ENCODE results near the gene MPP1. TPM values are rescaled to one million over a fixed set of nuclear protein-coding genes. Genes with fewer than 3 reads are reported as not detected.

The MPP1 gene
- total RNA-seq, 2 experiments from 2014 or later, result 1.2 to 3.5 TPM

- H3K4me2 ChIP-seq (ENCODE audit: low read length), result no peak overlapping the region
- no peaks in the 10 kb centered on the region for H3K9me2 ChIP-seq (ENCODE audit: insufficient read depth, low read length)
- H3K36me3 ChIP-seq (ENCODE audit: insufficient read depth, low read length), result no peaks in the 10 kb centered on the region
- no peak overlapping the region for H3K27ac ChIP-seq (ENCODE audit: low read depth, low read length, poor library complexity, severe bottlenecking)
- H3K9me3 ChIP-seq (ENCODE audit: low read length), result no peaks in the 10 kb centered on the region
- DNase-seq (ENCODE audit: low spot score), result no peak
- H4K20me1 ChIP-seq (ENCODE audit: insufficient read depth, low read length), result no peaks in the 10 kb centered on the region
- intact Hi-C loops (cut with micrococcal nuclease; ENCODE audit: unreplicated experiment), result no loop called here
- H3K79me2 ChIP-seq (ENCODE audit: insufficient read depth, low read depth, low read length), result no peaks in the 10 kb centered on the region
- H3K4me3 ChIP-seq (ENCODE audit: low read depth, low read length, poor library complexity, severe bottlenecking), result no peak overlapping the region
- no peak for TF ChIP-seq EZH2phosphoT487 (IDR thresholded peaks at IDR 0.05; ENCODE audit: borderline replicate concordance, low read depth, low read length)
- TF ChIP-seq, protein P1, sequence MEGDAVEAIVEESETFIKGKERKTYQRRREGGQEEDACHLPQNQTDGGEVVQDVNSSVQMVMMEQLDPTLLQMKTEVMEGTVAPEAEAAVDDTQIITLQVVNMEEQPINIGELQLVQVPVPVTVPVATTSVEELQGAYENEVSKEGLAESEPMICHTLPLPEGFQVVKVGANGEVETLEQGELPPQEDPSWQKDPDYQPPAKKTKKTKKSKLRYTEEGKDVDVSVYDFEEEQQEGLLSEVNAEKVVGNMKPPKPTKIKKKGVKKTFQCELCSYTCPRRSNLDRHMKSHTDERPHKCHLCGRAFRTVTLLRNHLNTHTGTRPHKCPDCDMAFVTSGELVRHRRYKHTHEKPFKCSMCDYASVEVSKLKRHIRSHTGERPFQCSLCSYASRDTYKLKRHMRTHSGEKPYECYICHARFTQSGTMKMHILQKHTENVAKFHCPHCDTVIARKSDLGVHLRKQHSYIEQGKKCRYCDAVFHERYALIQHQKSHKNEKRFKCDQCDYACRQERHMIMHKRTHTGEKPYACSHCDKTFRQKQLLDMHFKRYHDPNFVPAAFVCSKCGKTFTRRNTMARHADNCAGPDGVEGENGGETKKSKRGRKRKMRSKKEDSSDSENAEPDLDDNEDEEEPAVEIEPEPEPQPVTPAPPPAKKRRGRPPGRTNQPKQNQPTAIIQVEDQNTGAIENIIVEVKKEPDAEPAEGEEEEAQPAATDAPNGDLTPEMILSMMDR (conservative IDR thresholded peaks at IDR 0.05; ENCODE audit: low read length), result no peak
- no TSS peak for BruUV-seq (replicated peaks)
- ChIA-PET CTCF (ENCODE audit: unreplicated experiment) (no interaction called here), POLR2A (no interaction called here)
- no peak overlapping the region for H2AFZ ChIP-seq (ENCODE audit: low read length)
- H3K4me1 ChIP-seq (ENCODE audit: insufficient read depth, low read length, poor library complexity, severe bottlenecking), result peaks cover 15% of the 10 kb centered on the region
These were observed 19.4 kb upstream of the MPP1 start for GRCh38 chrX:154824638-154825037.

DNA sequence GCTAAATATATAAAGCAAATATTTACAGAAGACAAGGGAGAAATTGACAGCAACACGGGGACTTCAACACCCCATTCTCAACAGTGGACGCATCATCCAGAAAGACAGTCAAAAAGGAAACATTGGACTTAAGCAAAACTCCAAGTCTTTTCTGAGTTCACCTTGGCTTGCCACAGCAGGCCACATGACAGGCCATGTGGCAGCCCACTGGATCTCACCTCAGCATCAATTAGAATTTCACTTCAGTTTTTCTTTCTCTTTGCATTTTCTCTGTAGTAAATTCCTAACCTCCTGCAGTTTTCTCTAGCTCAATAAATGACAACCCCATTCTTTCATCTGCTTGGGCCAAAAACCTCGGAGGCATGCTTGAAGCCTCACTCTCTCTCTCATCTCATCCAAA is 16.7 kb upstream of the MPP1 start:
- Histone ChIP-seq H3K79me2 (ENCODE audit: insufficient read depth, low read depth, low read length) (no peaks in the 10 kb centered on the region), H3K9me2 (ENCODE audit: insufficient read depth, low read length) (no peaks in the 10 kb centered on the region), H2AFZ (ENCODE audit: low read length) (no peak overlapping the region), H3K27ac (ENCODE audit: low read depth, low read length, poor library complexity, severe bottlenecking) (no peak overlapping the region), H3K4me3 (ENCODE audit: low read depth, low read length, poor library complexity, severe bottlenecking) (no peak overlapping the region), H3K36me3 (ENCODE audit: insufficient read depth, low read length) (no peaks in the 10 kb centered on the region), H3K4me2 (ENCODE audit: low read length) (no peak overlapping the region), H4K20me1 (ENCODE audit: insufficient read depth, low read length) (no peaks in the 10 kb centered on the region), H3K9me3 (ENCODE audit: low read length) (no peaks in the 10 kb centered on the region), H3K4me1 (ENCODE audit: insufficient read depth, low read length, poor library complexity, severe bottlenecking) (peaks cover 10% of the 10 kb centered on the region)
- DNase-seq (ENCODE audit: low spot score), result no peak
- POLR2A ChIA-PET, result interaction anchor here (1.5 kb wide), 1 partner anchor 55 kb away, joined by 3 read pairs; no protein-coding TSS in a partner anchor
- CTCF ChIA-PET (ENCODE audit: unreplicated experiment), result no interaction called here
- intact Hi-C loops (cut with micrococcal nuclease; ENCODE audit: unreplicated experiment), result no loop called here
- TF ChIP-seq, protein P1 (conservative IDR thresholded peaks at IDR 0.05; ENCODE audit: low read length), result no peak
- TF ChIP-seq EZH2phosphoT487 (IDR thresholded peaks at IDR 0.05; ENCODE audit: borderline replicate concordance, low read depth, low read length), result no peak
- no TSS peak for BruUV-seq (replicated peaks)

GRCh38 chrX:154821523-154821922 is 16.2 kb upstream of the MPP1 start:
- Histone ChIP-seq H2AFZ (ENCODE audit: low read length) (no peak overlapping the region), H3K9me3 (ENCODE audit: low read length) (no peaks in the 10 kb centered on the region), H3K4me1 (ENCODE audit: insufficient read depth, low read length, poor library complexity, severe bottlenecking) (peaks cover 10% of the 10 kb centered on the region), H3K36me3 (ENCODE audit: insufficient read depth, low read length) (no peaks in the 10 kb centered on the region), H3K27ac (ENCODE audit: low read depth, low read length, poor library complexity, severe bottlenecking) (no peak overlapping the region), H3K9me2 (ENCODE audit: insufficient read depth, low read length) (no peaks in the 10 kb centered on the region), H3K4me3 (ENCODE audit: low read depth, low read length, poor library complexity, severe bottlenecking) (no peak overlapping the region), H3K4me2 (ENCODE audit: low read length) (no peak overlapping the region), H3K79me2 (ENCODE audit: insufficient read depth, low read depth, low read length) (no peaks in the 10 kb centered on the region), H4K20me1 (ENCODE audit: insufficient read depth, low read length) (no peaks in the 10 kb centered on the region)
- BruUV-seq (replicated peaks), result no TSS peak
- ChIA-PET POLR2A (interaction anchor here (1.5 kb wide), 1 partner anchor 55 kb away, joined by 3 read pairs; no protein-coding TSS in a partner anchor), CTCF (ENCODE audit: unreplicated experiment) (interaction anchor here (1.1 kb wide), 1 partner anchor 9 kb away, joined by 3 read pairs; no protein-coding TSS in a partner anchor)
- no peak for TF ChIP-seq EZH2phosphoT487 (IDR thresholded peaks at IDR 0.05; ENCODE audit: borderline replicate concordance, low read depth, low read length)
- TF ChIP-seq, protein P1 (conservative IDR thresholded peaks at IDR 0.05; ENCODE audit: low read length), result no peak
- intact Hi-C loops (cut with micrococcal nuclease; ENCODE audit: unreplicated experiment), result no loop called here
- DNase-seq (ENCODE audit: low spot score), result no peak
